GM12891 (cell line): ENCODE measurements around the gene ITGA2B.

ENCODE experiments used
- PAX5 ChIP-seq: IDR thresholded peaks from 2 replicates; pipeline ENCODE4 v1.6.1; 2011; ENCODE audit warnings: low read length, moderate library complexity, mild to moderate bottlenecking; ENCODE audit not compliant: insufficient read depth, severe bottlenecking
- POLR2A ChIP-seq: IDR thresholded peaks from 2 replicates; pipeline ENCODE4 v1.6.1; 2011; ENCODE audit warnings: low read depth, low read length, control low read depth
- POLR2AphosphoS5 ChIP-seq: IDR thresholded peaks from 2 replicates; pipeline ENCODE4 v1.6.1; 2011; ENCODE audit warnings: low read depth, low read length, control low read depth
- POU2F2 ChIP-seq: IDR thresholded peaks from 2 replicates; pipeline ENCODE4 v1.6.1; 2011; ENCODE audit warnings: low read depth, mild to moderate bottlenecking, control low read depth, low read length, moderate library complexity
- SPI1 ChIP-seq: IDR thresholded peaks from 2 replicates; pipeline ENCODE4 v1.6.1; 2011; ENCODE audit warnings: low read depth, low read length, control low read depth
- TAF1 ChIP-seq: IDR thresholded peaks from 2 replicates; pipeline ENCODE4 v1.6.1; 2011; ENCODE audit warnings: low read depth, low read length, control low read depth

- no peak for TF ChIP-seq POLR2A
- TF ChIP-seq POLR2AphosphoS5 = no peak
- TF ChIP-seq PAX5 = no peak
- no peak for TF ChIP-seq TAF1
- TF ChIP-seq POU2F2 = no peak
- no peak for TF ChIP-seq SPI1
Observed at GRCh38 chr17:44346064-44346844, 43.2 kb downstream of the ITGA2B start.
